Stimulated activated memory B cell treated with anti-CD40 and anti-IgM and Interleukin-4, amounts not matched to agents 10 μg/mL and 1 μg/mL and 100 μg/mL, for 72 hours (primary cell): ENCODE results near the gene LY6G5C.

Source experiments
- ATAC-seq: fragments of 150-1000 bp; cut with Tn5 transposase; 2 replicates; pipeline ENCODE4 v1.10.0; 2021
- H3K27ac Mint-ChIP-seq: one replicate; pipeline ENCODE4 v1.8.0; 2022; ENCODE audit warnings: mild to moderate bottlenecking, mixed read lengths
- H3K27me3 Mint-ChIP-seq: one replicate; pipeline ENCODE4 v1.8.0; 2022; ENCODE audit warnings: mixed read lengths
- H3K36me3 Mint-ChIP-seq: one replicate; pipeline ENCODE4 v1.8.0; 2022; ENCODE audit warnings: mixed read lengths
- H3K4me1 Mint-ChIP-seq: one replicate; pipeline ENCODE4 v1.8.0; 2022; ENCODE audit warnings: mixed read lengths
- H3K4me3 Mint-ChIP-seq: one replicate; pipeline ENCODE4 v1.8.0; 2022; ENCODE audit warnings: mild to moderate bottlenecking, moderate library complexity, mixed read lengths
- H3K9me3 Mint-ChIP-seq: one replicate; pipeline ENCODE4 v1.8.0; 2022; ENCODE audit warnings: mixed read lengths

The LY6G5C gene

GRCh38 chr6:31651602-31652191 is 29.2 kb downstream of the LY6G5C start:
- H3K4me1 Mint-ChIP-seq: peaks cover 52% of the 10 kb centered on the region
- H3K9me3 Mint-ChIP-seq: no peaks in the 10 kb centered on the region
- H3K4me3 Mint-ChIP-seq: peak overlapping the region; percentile 87
- ATAC-seq: peak; percentile 60
- H3K27me3 Mint-ChIP-seq: no peaks in the 10 kb centered on the region
- H3K36me3 Mint-ChIP-seq: peaks cover 46% of the 10 kb centered on the region
- peak overlapping the region; percentile 91 for H3K27ac Mint-ChIP-seq

GRCh38 chr6:31645325-31645724 is 35.5 kb downstream of the LY6G5C start:
- H3K27ac Mint-ChIP-seq: peak overlapping the region; percentile 64
- H3K36me3 Mint-ChIP-seq: peaks cover 63% of the 10 kb centered on the region
- no peaks in the 10 kb centered on the region for H3K9me3 Mint-ChIP-seq
- H3K4me1 Mint-ChIP-seq: peaks cover 21% of the 10 kb centered on the region
- no peaks in the 10 kb centered on the region for H3K27me3 Mint-ChIP-seq
- ATAC-seq: no peak
- H3K4me3 Mint-ChIP-seq: no peak overlapping the region

GRCh38 chr6:31643818-31644454 is 36.9 kb downstream of the LY6G5C start:
- Mint-ChIP-seq H3K36me3 (peaks cover 51% of the 10 kb centered on the region), H3K4me1 (peaks cover 7% of the 10 kb centered on the region), H3K9me3 (no peaks in the 10 kb centered on the region), H3K27me3 (no peaks in the 10 kb centered on the region), H3K4me3 (no peak overlapping the region), H3K27ac (no peak overlapping the region)
- no peak for ATAC-seq

GRCh38 chr6:31642798-31643570 is 37.9 kb downstream of the LY6G5C start:
- H3K27ac Mint-ChIP-seq: no peak overlapping the region
- no peaks in the 10 kb centered on the region for H3K27me3 Mint-ChIP-seq
- peaks cover 5% of the 10 kb centered on the region for H3K4me1 Mint-ChIP-seq
- no peak for ATAC-seq
- H3K9me3 Mint-ChIP-seq: no peaks in the 10 kb centered on the region
- no peak overlapping the region for H3K4me3 Mint-ChIP-seq
- H3K36me3 Mint-ChIP-seq: peaks cover 54% of the 10 kb centered on the region

GRCh38 chr6:31641370-31641769 is 39.5 kb downstream of the LY6G5C start:
- ATAC-seq: no peak
- H3K36me3 Mint-ChIP-seq: peaks cover 54% of the 10 kb centered on the region
- no peak overlapping the region for H3K4me3 Mint-ChIP-seq

GRCh38 chr6:31640612-31641011 is 40.3 kb downstream of the LY6G5C start:
- H3K36me3 Mint-ChIP-seq: peaks cover 58% of the 10 kb centered on the region
- H3K4me1 Mint-ChIP-seq: peaks cover 5% of the 10 kb centered on the region

More at GRCh38 chr6:31641370-31641769, 39.5 kb downstream of the LY6G5C start:
- H3K27ac Mint-ChIP-seq: no peak overlapping the region
- H3K27me3 Mint-ChIP-seq: no peaks in the 10 kb centered on the region
- no peaks in the 10 kb centered on the region for H3K9me3 Mint-ChIP-seq
- peaks cover 5% of the 10 kb centered on the region for H3K4me1 Mint-ChIP-seq

GRCh38 chr6:31639449-31639861 is 41.4 kb downstream of the LY6G5C start:
- Mint-ChIP-seq H3K27me3 (no peaks in the 10 kb centered on the region), H3K27ac (no peak overlapping the region), H3K4me1 (no peaks in the 10 kb centered on the region), H3K36me3 (peaks cover 58% of the 10 kb centered on the region), H3K9me3 (no peaks in the 10 kb centered on the region), H3K4me3 (no peak overlapping the region)
- ATAC-seq: no peak

More at GRCh38 chr6:31640612-31641011, 40.3 kb downstream of the LY6G5C start:
- no peak overlapping the region for H3K4me3 Mint-ChIP-seq
- H3K27ac Mint-ChIP-seq: no peak overlapping the region
- no peak for ATAC-seq
- no peaks in the 10 kb centered on the region for H3K27me3 Mint-ChIP-seq
- H3K9me3 Mint-ChIP-seq: no peaks in the 10 kb centered on the region

- peaks cover 61% of the 10 kb centered on the region for H3K36me3 Mint-ChIP-seq
- ATAC-seq: no peak
- H3K27me3 Mint-ChIP-seq: no peaks in the 10 kb centered on the region
- no peaks in the 10 kb centered on the region for H3K4me1 Mint-ChIP-seq
- no peak overlapping the region for H3K4me3 Mint-ChIP-seq
- no peak overlapping the region for H3K27ac Mint-ChIP-seq
- no peaks in the 10 kb centered on the region for H3K9me3 Mint-ChIP-seq
Observed at GRCh38 chr6:31639043-31639442, 41.8 kb downstream of the LY6G5C start.

GRCh38 chr6:31636698-31637596 is 43.9 kb downstream of the LY6G5C start:
- ATAC-seq: no peak
- Mint-ChIP-seq H3K27me3 (no peaks in the 10 kb centered on the region), H3K27ac (no peak overlapping the region), H3K36me3 (peaks cover 73% of the 10 kb centered on the region), H3K4me3 (no peak overlapping the region), H3K9me3 (no peaks in the 10 kb centered on the region), H3K4me1 (no peaks in the 10 kb centered on the region)

GRCh38 chr6:31634969-31635575 is 45.8 kb downstream of the LY6G5C start:
- H3K27ac Mint-ChIP-seq: no peak overlapping the region
- peaks cover 77% of the 10 kb centered on the region for H3K36me3 Mint-ChIP-seq
- H3K9me3 Mint-ChIP-seq: no peaks in the 10 kb centered on the region
- ATAC-seq: no peak
- H3K4me3 Mint-ChIP-seq: no peak overlapping the region
- H3K27me3 Mint-ChIP-seq: no peaks in the 10 kb centered on the region
- no peaks in the 10 kb centered on the region for H3K4me1 Mint-ChIP-seq

GRCh38 chr6:31634131-31634530 is 46.7 kb downstream of the LY6G5C start:
- H3K4me3 Mint-ChIP-seq: no peak overlapping the region
- no peak for ATAC-seq
- H3K27ac Mint-ChIP-seq: peak overlapping the region; percentile 23
- no peaks in the 10 kb centered on the region for H3K4me1 Mint-ChIP-seq
- no peaks in the 10 kb centered on the region for H3K27me3 Mint-ChIP-seq
- peaks cover 86% of the 10 kb centered on the region for H3K36me3 Mint-ChIP-seq
- no peaks in the 10 kb centered on the region for H3K9me3 Mint-ChIP-seq

GRCh38 chr6:31633447-31633846 is 47.4 kb downstream of the LY6G5C start:
- Mint-ChIP-seq H3K4me1 (no peaks in the 10 kb centered on the region), H3K27me3 (no peaks in the 10 kb centered on the region), H3K27ac (no peak overlapping the region), H3K36me3 (peaks cover 83% of the 10 kb centered on the region), H3K9me3 (no peaks in the 10 kb centered on the region), H3K4me3 (no peak overlapping the region)
- ATAC-seq: no peak

- Mint-ChIP-seq H3K27me3 (no peaks in the 10 kb centered on the region), H3K36me3 (peaks cover 92% of the 10 kb centered on the region), H3K9me3 (no peaks in the 10 kb centered on the region), H3K4me1 (peaks cover 5% of the 10 kb centered on the region), H3K27ac (no peak overlapping the region), H3K4me3 (no peak overlapping the region)
- no peak for ATAC-seq
Observed at GRCh38 chr6:31632279-31632946, 48.5 kb downstream of the LY6G5C start.

- no peak overlapping the region for H3K4me3 Mint-ChIP-seq
Observed at GRCh38 chr6:31631681-31632278, 49.1 kb downstream of the LY6G5C start.

More at GRCh38 chr6:31631681-31632278, 49.1 kb downstream of the LY6G5C start:
- Mint-ChIP-seq H3K9me3 (no peaks in the 10 kb centered on the region), H3K27ac (peak overlapping the region; percentile 25), H3K27me3 (no peaks in the 10 kb centered on the region), H3K36me3 (peaks cover 92% of the 10 kb centered on the region), H3K4me1 (peaks cover 6% of the 10 kb centered on the region)
- no peak for ATAC-seq
